K562 (cell line): ENCODE measurements around the gene ETNK2. TPM values are rescaled to one million over a fixed set of nuclear protein-coding genes. Genes with fewer than 3 reads are reported as not detected.

Source experiments
- ARID3B ChIP-seq: fragments of 250-450 bp; sonication (Bioruptor Pico); IDR thresholded peaks from 2 replicates; pipeline ENCODE4 v1.4.0; 2020; ENCODE audit warnings: borderline replicate concordance
- KAT7 ChIP-seq: sonication (generic); formaldehyde crosslinking; IDR thresholded peaks from 2 replicates; pipeline ENCODE4 v1.8.0; 2022; ENCODE audit warnings: missing genetic modification reagents, mild to moderate bottlenecking, borderline replicate concordance
- RREB1 ChIP-seq: fragments of 250-450 bp; sonication (Bioruptor Pico); IDR thresholded peaks from 2 replicates; pipeline ENCODE4 v1.4.0; 2020
- ZBTB49 ChIP-seq: sonication (generic); formaldehyde crosslinking; IDR thresholded peaks from 2 replicates; pipeline ENCODE4 v1.8.0; 2022; ENCODE audit warnings: missing genetic modification reagents, mild to moderate bottlenecking, borderline replicate concordance
- ZNF184 ChIP-seq: sonication (generic); formaldehyde crosslinking; IDR thresholded peaks from 2 replicates; pipeline ENCODE4 v1.5.0; 2020; ENCODE audit warnings: missing genetic modification reagents
- polyA plus RNA-seq, 8 experiments: library from polyadenylated mRNA; depleted of rRNA in 4 of 8; stranded (reverse) in 5 of 8; unstranded in 3 of 8; fragments of >200 nt; fragmentation: Nextera tagmentation in 2 of 8; fragmentation: Illumina TruSeq in 1 of 8; extraction: Ambion mirVana in 2 of 8; extraction: Trizol in 1 of 8; gene quantifications; 2 replicates each; pipeline versions ENCODE4 v1.2.1 to v1.2.3, GENCODE V29; 2011 to 2014; ENCODE audit warnings: inconsistent platforms in 1 of 8, missing spikeins in 1 of 8
- total RNA-seq, 7 experiments: library from RNA; depleted of rRNA in 6 of 7; stranded (reverse); fragments of >200 nt in 6 of 7; fragmentation: Illumina TruSeq in 2 of 7; extraction: Trizol in 2 of 7; gene quantifications; 2 replicates each; pipeline versions ENCODE4 v1.2.1 to v1.2.3, GENCODE V29; 2011 to 2021; ENCODE audit warnings: low replicate concordance in 1 of 7

The ETNK2 gene
- total and polyA plus RNA-seq, 9 of the 15 experiments (the other 6 are each of a cell fraction or from before 2014, with no cell fraction given): 0.03 to 0.38 (median 0.13) TPM; not detected in 4

- TF ChIP-seq RREB1 (CRISPR knock-in tag) (no peak), ARID3B (CRISPR knock-in tag) (no peak), ZNF184 (CRISPR knock-in tag) (no peak), KAT7 (CRISPR knock-in tag) (no peak), ZBTB49 (no peak)
Measured at GRCh38 chr1:204146309-204146708, 5.5 kb downstream of the ETNK2 start (continued).
